IMR-90 (cell line): Measurements from ENCODE around the gene ZFP36L2. TPM values are rescaled to one million over a fixed set of nuclear protein-coding genes. Genes with fewer than 3 reads are reported as not detected.

Experiments used
- ATAC-seq: fragments of 200-7000 bp; cut with Tn5 transposase; 2 replicates; pipeline ENCODE4 v1.9.1; 2020; ENCODE audit warnings: low read depth, mild to moderate bottlenecking, moderate library complexity
- BruUV-seq: library from RNA; stranded (reverse); fragments of 400-500 nt; replicated peaks from 2 replicates; lab custom pipeline; 2021; lab: Mats Ljungman, UMichigan
- CTCF ChIA-PET: fragments of 300-600 bp; formaldehyde crosslinking; extraction: SDS; loops from one replicate; lab custom pipeline; 2021; ENCODE audit warnings: antibody characterized with exemption; lab: Yijun Ruan, JAX
- POLR2A ChIA-PET: fragments of 300-600 bp; sonication (Branson Sonifier 250); formaldehyde crosslinking; loops from one replicate; lab custom pipeline; 2022; ENCODE audit warnings: antibody characterized with exemption; ENCODE audit not compliant: unreplicated experiment; lab: Charles Lee
- DNase-seq: peaks from one replicate; pipeline ENCODE4 v3.0.0; 2013
- H2AFZ ChIP-seq: replicated peaks from 2 replicates; pipeline ENCODE3; 2013; ENCODE audit warnings: low read length, mild to moderate bottlenecking; ENCODE audit not compliant: poor library complexity
- H2AK5ac ChIP-seq: 2 replicates; pipeline ENCODE4 v1.6.1; 2013; ENCODE audit warnings: low read depth, low read length, inconsistent platforms
- H2AK9ac ChIP-seq: replicated peaks from 2 replicates; pipeline ENCODE3; 2013; ENCODE audit warnings: mild to moderate bottlenecking, low read depth, low read length, moderate library complexity; ENCODE audit not compliant: poor library complexity
- H2BK120ac ChIP-seq: 2 replicates; pipeline ENCODE4 v1.6.1; 2013; ENCODE audit warnings: low read depth, low read length, inconsistent platforms
- H2BK15ac ChIP-seq: 3 replicates; pipeline ENCODE4 v1.6.1; 2013; ENCODE audit warnings: low read depth, low read length, inconsistent platforms
- H2BK20ac ChIP-seq: 2 replicates; pipeline ENCODE4 v1.6.1; 2013; ENCODE audit warnings: low read depth, mild to moderate bottlenecking, inconsistent platforms, low read length, moderate library complexity
- H2BK5ac ChIP-seq: 2 replicates; pipeline ENCODE4 v1.6.1; 2013; ENCODE audit warnings: mild to moderate bottlenecking, low read depth, low read length, inconsistent platforms; ENCODE audit not compliant: poor library complexity, severe bottlenecking
- H3K14ac ChIP-seq: replicated peaks from 2 replicates; pipeline ENCODE4 v1.6.1; 2013; ENCODE audit warnings: low read depth, low read length, inconsistent platforms
- H3K18ac ChIP-seq: 2 replicates; pipeline ENCODE4 v1.6.1; 2013; ENCODE audit warnings: low read depth, low read length, control low read depth
- H3K23ac ChIP-seq: 2 replicates; pipeline ENCODE4 v1.6.1; 2013; ENCODE audit warnings: low read depth, low read length, inconsistent platforms
- H3K27ac ChIP-seq: 2 replicates; pipeline ENCODE4 v1.5.1; 2013; ENCODE audit warnings: mild to moderate bottlenecking, control low read depth, low read length; ENCODE audit not compliant: insufficient read depth
- H3K27me3 ChIP-seq: 2 replicates; pipeline ENCODE4 v1.6.1; 2013; ENCODE audit warnings: low read length; ENCODE audit not compliant: control insufficient read depth, insufficient read depth
- H3K36me3 ChIP-seq: 2 replicates; pipeline ENCODE4 v1.6.1; 2013; ENCODE audit warnings: low read length, mixed read lengths; ENCODE audit not compliant: control insufficient read depth, insufficient read depth
- H3K4ac ChIP-seq: 2 replicates; pipeline ENCODE4 v1.6.1; 2013; ENCODE audit warnings: low read depth, low read length, inconsistent platforms
- H3K4me1 ChIP-seq: 2 replicates; pipeline ENCODE4 v1.6.1; 2013; ENCODE audit warnings: low read length, mixed read lengths; ENCODE audit not compliant: control insufficient read depth, insufficient read depth
- H3K4me2 ChIP-seq: 2 replicates; pipeline ENCODE4 v1.6.1; 2013; ENCODE audit warnings: low read depth, mild to moderate bottlenecking, control low read depth, low read length, moderate library complexity
- H3K4me3 ChIP-seq: 2 replicates; pipeline ENCODE4 v1.5.1; 2013; ENCODE audit warnings: low read depth, mild to moderate bottlenecking, control low read depth, low read length, moderate library complexity; ENCODE audit not compliant: insufficient read depth
- H3K56ac ChIP-seq: 2 replicates; pipeline ENCODE4 v1.6.1; 2013; ENCODE audit warnings: low read length, inconsistent platforms; ENCODE audit not compliant: insufficient read depth; ENCODE audit errors: extremely low read depth
- H3K79me1 ChIP-seq, 2 experiments: 2 replicates each; pipeline ENCODE4 v1.6.1; 2013; ENCODE audit warnings: low read length in 2 of 2, inconsistent platforms in 1 of 2, low read depth in 1 of 2
- H3K9ac ChIP-seq: 2 replicates; pipeline ENCODE4 v1.6.1; 2013; ENCODE audit warnings: low read depth, low read length, control low read depth
- H3K9me1 ChIP-seq: 2 replicates; pipeline ENCODE4 v1.6.1; 2013; ENCODE audit warnings: low read length, inconsistent platforms; ENCODE audit not compliant: insufficient read depth
- H3K9me3 ChIP-seq: 2 replicates; pipeline ENCODE4 v1.6.1; 2013; ENCODE audit warnings: low read length; ENCODE audit not compliant: control insufficient read depth, insufficient read depth
- H4K20me1 ChIP-seq: 2 replicates; pipeline ENCODE4 v1.6.1; 2013; ENCODE audit warnings: low read length, inconsistent platforms; ENCODE audit not compliant: insufficient read depth
- H4K5ac ChIP-seq: 2 replicates; pipeline ENCODE4 v1.6.1; 2013; ENCODE audit warnings: mild to moderate bottlenecking, low read depth, low read length, control low read depth
- H4K8ac ChIP-seq, 2 experiments: 2 replicates each; pipeline ENCODE4 v1.6.1; 2013; ENCODE audit warnings: low read depth in 2 of 2, low read length in 2 of 2, control low read depth in 1 of 2, inconsistent platforms in 1 of 2
- H4K91ac ChIP-seq: 2 replicates; pipeline ENCODE4 v1.6.1; 2013; ENCODE audit warnings: low read depth, low read length, inconsistent platforms; ENCODE audit not compliant: insufficient read depth
- BHLHE40 ChIP-seq: fragments of 150-350 bp; IDR thresholded peaks from 2 replicates; pipeline ENCODE4 v1.6.1; 2016; ENCODE audit warnings: mild to moderate bottlenecking, low read depth, low read length
- CEBPB ChIP-seq: IDR thresholded peaks from 2 replicates; pipeline ENCODE4 v1.6.1; 2012; ENCODE audit warnings: low read depth, low read length, improper control_type of control experiment
- CHD1 ChIP-seq: IDR thresholded peaks from 2 replicates; pipeline ENCODE4 v1.6.1; 2012; ENCODE audit warnings: low read depth, low read length, improper control_type of control experiment
- FOS ChIP-seq: fragments of 150-350 bp; IDR thresholded peaks from 2 replicates; pipeline ENCODE4 v1.6.1; 2016; ENCODE audit warnings: low read depth, low read length
- MAFK ChIP-seq: IDR thresholded peaks from 2 replicates; pipeline ENCODE4 v1.6.1; 2012; ENCODE audit warnings: low read depth, low read length, improper control_type of control experiment
- MAZ ChIP-seq: IDR thresholded peaks from 2 replicates; pipeline ENCODE4 v1.6.1; 2012; ENCODE audit warnings: low read depth, mild to moderate bottlenecking, low read length, improper control_type of control experiment, moderate library complexity, borderline replicate concordance
- MXI1 ChIP-seq: IDR thresholded peaks from 2 replicates; pipeline ENCODE4 v1.6.1; 2012; ENCODE audit warnings: low read depth, mild to moderate bottlenecking, low read length, moderate library complexity, borderline replicate concordance
- NFE2L2 ChIP-seq: fragments of 150-350 bp; IDR thresholded peaks from 2 replicates; pipeline ENCODE4 v1.6.1; 2016; ENCODE audit warnings: low read depth, mild to moderate bottlenecking, low read length
- POLR2A ChIP-seq: IDR thresholded peaks from 2 replicates; pipeline ENCODE4 v1.6.1; 2012; ENCODE audit warnings: mild to moderate bottlenecking, low read depth, low read length
- RAD21 ChIP-seq: IDR thresholded peaks from 2 replicates; pipeline ENCODE4 v1.6.1; 2012; ENCODE audit warnings: low read length, improper control_type of control experiment
- RCOR1 ChIP-seq: IDR thresholded peaks from 2 replicates; pipeline ENCODE4 v1.6.1; 2012; ENCODE audit warnings: mild to moderate bottlenecking, low read length, improper control_type of control experiment; ENCODE audit not compliant: insufficient replicate concordance
- RFX5 ChIP-seq: IDR thresholded peaks from 2 replicates; pipeline ENCODE4 v1.8.0; 2012; ENCODE audit warnings: low read depth, mild to moderate bottlenecking, low read length, moderate library complexity
- WGBS, 2 experiments: methylation state at CpG; one replicate each; pipeline versions ENCODE4 v1.1.5 to v1.1.7; 2013; ENCODE audit warnings: missing lambda C conversion rate in 2 of 2; ENCODE audit not compliant: insufficient read length in 1 of 2; ENCODE audit errors: extremely low coverage in 2 of 2; 5-methylcytosine and 5-hydroxymethylcytosine counted together
- dilution Hi-C: fragments of 300-500 bp; cut with HindIII; formaldehyde crosslinking; loops from one replicate; pipeline ENCODE4 v1.14.3; 2018; ENCODE audit warnings: low sequenced_read_pairs; ENCODE audit not compliant: unreplicated experiment
- in situ Hi-C: fragments of 300-500 bp; cut with MboI; formaldehyde crosslinking; loops from 3 replicates; pipeline ENCODE4 v1.14.3; 2019; ENCODE audit warnings: low sequenced_read_pairs, inconsistent platforms, mixed read lengths
- intact Hi-C: fragments of 100-400 bp; cut with micrococcal nuclease; formaldehyde crosslinking; loops from 2 replicates; pipeline ENCODE4 v1.10.0; 2022
- polyA plus RNA-seq, 3 experiments: library from polyadenylated mRNA; depleted of rRNA; stranded (reverse); fragments of >200 nt; gene quantifications; 2 replicates each; pipeline ENCODE4 v1.2.3, GENCODE V29; 2012; ENCODE audit warnings: low replicate concordance in 1 of 3
- total RNA-seq: library from RNA; depleted of rRNA; stranded (reverse); fragments of >200 nt; gene quantifications from 2 replicates; pipeline ENCODE4 v1.2.3, GENCODE V29; 2012
- TF ChIP-seq, protein P1 (sequence below): fragments of 150-350 bp; IDR thresholded peaks from 2 replicates; pipeline ENCODE4 v1.6.1; 2016; ENCODE audit warnings: low read depth, mild to moderate bottlenecking, low read length, moderate library complexity, borderline replicate concordance
- TF ChIP-seq, protein P2 (sequence below): conservative IDR thresholded peaks from 2 replicates; pipeline ENCODE4 v1.5.1; 2012; ENCODE audit warnings: mild to moderate bottlenecking, low read depth, low read length, improper control_type of control experiment
- TF ChIP-seq, protein P3 (sequence below): fragments of 150-350 bp; IDR thresholded peaks from 2 replicates; pipeline ENCODE4 v1.6.1; 2017; ENCODE audit warnings: mild to moderate bottlenecking, antibody characterized with exemption, low read length, low read depth

The ZFP36L2 gene
- total and polyA plus RNA-seq, 2 of the 4 experiments (the other 2 are of a cell fraction), result 1.8 to 20.1 TPM

DNA sequence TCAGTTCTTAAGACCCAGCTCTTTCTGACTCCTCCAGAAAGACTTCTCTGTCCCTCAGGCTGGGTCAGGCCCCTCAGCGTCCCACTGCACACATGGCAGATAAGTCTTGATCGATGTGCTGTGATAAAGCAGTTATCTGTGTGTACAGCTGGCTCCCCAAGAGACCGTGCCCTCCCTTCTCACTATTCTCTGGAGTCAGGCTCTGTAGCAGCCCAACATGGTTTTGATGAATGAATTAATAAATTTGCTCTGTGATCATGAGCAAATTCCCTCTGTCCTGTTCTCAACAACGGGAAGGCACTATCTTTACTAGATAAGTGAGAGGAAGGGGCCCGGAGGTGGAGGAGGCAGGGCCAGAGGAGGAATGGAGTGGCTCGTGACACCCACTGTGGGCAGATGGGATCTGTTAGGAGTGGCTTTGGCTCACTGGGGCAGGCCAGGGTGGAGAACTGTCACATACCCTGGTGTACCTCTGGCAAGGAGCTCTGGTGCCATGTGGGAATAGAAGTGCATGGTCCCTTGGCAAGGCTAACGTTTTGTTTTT, 48.3 kb downstream of the ZFP36L2 start:
- peak overlapping the region; percentile 75 for H3K18ac ChIP-seq
- peak overlapping the region; percentile 90 for H2AK5ac ChIP-seq
- ChIA-PET CTCF (interaction anchor here (0.6 kb wide), 1 partner anchor 617 kb away, joined by 6 read pairs; no protein-coding TSS in a partner anchor), POLR2A (no interaction called here)
- peak overlapping the region; percentile 91 for H2AFZ ChIP-seq
- ATAC-seq (no peak), DNase-seq (no peak)
- H3K9me3 ChIP-seq, result peaks cover 20% of the 10 kb centered on the region
- H3K4ac ChIP-seq, result peak overlapping the region; percentile 68
- H4K5ac ChIP-seq, result peak overlapping the region; percentile 87; the same call in 1 of the 2 replicates
- H2BK120ac ChIP-seq, result peak overlapping the region; percentile 60
- H3K9ac ChIP-seq, result peak overlapping the region; percentile 28; the same call in 1 of the 2 replicates
- intact Hi-C loops, result loop anchor here (5.0 kb wide), 1 partner anchor 39 kb away; no protein-coding TSS in a partner anchor
- no peak overlapping the region for H3K56ac ChIP-seq
- H2AK9ac ChIP-seq, result peak overlapping the region; percentile 5
- H3K27me3 ChIP-seq, result no peaks in the 10 kb centered on the region
- 100% methylated on average over 1 of the region's 7 CpGs; no CpG with 5 or more reads in 1 of the 2 experiments for WGBS, 2 experiments
- peak overlapping the region; percentile 6 for H2BK5ac ChIP-seq
- peaks cover 11% of the 10 kb centered on the region for H3K4me1 ChIP-seq
- no peaks in the 10 kb centered on the region for H3K36me3 ChIP-seq
- peak overlapping the region; percentile 90 to 98 for H4K8ac ChIP-seq
- dilution Hi-C loops, result no loop called here
- H2BK20ac ChIP-seq, result peak overlapping the region; percentile 69; the same call in 1 of the 2 replicates
- BruUV-seq, result no TSS peak
- H3K79me1 ChIP-seq, result no peaks in the 10 kb centered on the region
- peaks cover 7% of the 10 kb centered on the region; the same call in 1 of the 2 replicates for H3K9me1 ChIP-seq
- H4K91ac ChIP-seq, result peak overlapping the region; percentile 46; the same call in 1 of the 2 replicates
- peak overlapping the region; percentile 11; the same call in 1 of the 2 replicates for H3K14ac ChIP-seq
- H3K4me2 ChIP-seq, result no peak overlapping the region
- H3K27ac ChIP-seq, result peak overlapping the region; percentile 71
- in situ Hi-C loops, result no loop called here
- H3K4me3 ChIP-seq, result no peak overlapping the region
- no peak overlapping the region for H3K23ac ChIP-seq
- H4K20me1 ChIP-seq, result no peaks in the 10 kb centered on the region
- peak overlapping the region; percentile 38; the same call in 2 of the 3 replicates for H2BK15ac ChIP-seq
- TF ChIP-seq CEBPB (no peak), MXI1 (no peak), POLR2A (no peak), FOS (no peak), RCOR1 (no peak), RAD21 (no peak), MAFK (no peak), RFX5 (no peak), CHD1 (no peak), NFE2L2 (no peak), BHLHE40 (no peak), MAZ (no peak)
- TF ChIP-seq, protein P1, sequence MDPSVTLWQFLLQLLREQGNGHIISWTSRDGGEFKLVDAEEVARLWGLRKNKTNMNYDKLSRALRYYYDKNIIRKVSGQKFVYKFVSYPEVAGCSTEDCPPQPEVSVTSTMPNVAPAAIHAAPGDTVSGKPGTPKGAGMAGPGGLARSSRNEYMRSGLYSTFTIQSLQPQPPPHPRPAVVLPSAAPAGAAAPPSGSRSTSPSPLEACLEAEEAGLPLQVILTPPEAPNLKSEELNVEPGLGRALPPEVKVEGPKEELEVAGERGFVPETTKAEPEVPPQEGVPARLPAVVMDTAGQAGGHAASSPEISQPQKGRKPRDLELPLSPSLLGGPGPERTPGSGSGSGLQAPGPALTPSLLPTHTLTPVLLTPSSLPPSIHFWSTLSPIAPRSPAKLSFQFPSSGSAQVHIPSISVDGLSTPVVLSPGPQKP, result no peak
- TF ChIP-seq, protein P2, sequence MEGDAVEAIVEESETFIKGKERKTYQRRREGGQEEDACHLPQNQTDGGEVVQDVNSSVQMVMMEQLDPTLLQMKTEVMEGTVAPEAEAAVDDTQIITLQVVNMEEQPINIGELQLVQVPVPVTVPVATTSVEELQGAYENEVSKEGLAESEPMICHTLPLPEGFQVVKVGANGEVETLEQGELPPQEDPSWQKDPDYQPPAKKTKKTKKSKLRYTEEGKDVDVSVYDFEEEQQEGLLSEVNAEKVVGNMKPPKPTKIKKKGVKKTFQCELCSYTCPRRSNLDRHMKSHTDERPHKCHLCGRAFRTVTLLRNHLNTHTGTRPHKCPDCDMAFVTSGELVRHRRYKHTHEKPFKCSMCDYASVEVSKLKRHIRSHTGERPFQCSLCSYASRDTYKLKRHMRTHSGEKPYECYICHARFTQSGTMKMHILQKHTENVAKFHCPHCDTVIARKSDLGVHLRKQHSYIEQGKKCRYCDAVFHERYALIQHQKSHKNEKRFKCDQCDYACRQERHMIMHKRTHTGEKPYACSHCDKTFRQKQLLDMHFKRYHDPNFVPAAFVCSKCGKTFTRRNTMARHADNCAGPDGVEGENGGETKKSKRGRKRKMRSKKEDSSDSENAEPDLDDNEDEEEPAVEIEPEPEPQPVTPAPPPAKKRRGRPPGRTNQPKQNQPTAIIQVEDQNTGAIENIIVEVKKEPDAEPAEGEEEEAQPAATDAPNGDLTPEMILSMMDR, result no peak
- TF ChIP-seq, protein P3, sequence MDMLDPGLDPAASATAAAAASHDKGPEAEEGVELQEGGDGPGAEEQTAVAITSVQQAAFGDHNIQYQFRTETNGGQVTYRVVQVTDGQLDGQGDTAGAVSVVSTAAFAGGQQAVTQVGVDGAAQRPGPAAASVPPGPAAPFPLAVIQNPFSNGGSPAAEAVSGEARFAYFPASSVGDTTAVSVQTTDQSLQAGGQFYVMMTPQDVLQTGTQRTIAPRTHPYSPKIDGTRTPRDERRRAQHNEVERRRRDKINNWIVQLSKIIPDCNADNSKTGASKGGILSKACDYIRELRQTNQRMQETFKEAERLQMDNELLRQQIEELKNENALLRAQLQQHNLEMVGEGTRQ, result no peak
